Urinary bladder (tissue), 4 donors: ENCODE data around the gene SPATA16. TPM values are rescaled to one million over a fixed set of nuclear protein-coding genes. Genes with fewer than 3 reads are reported as not detected.
"Not testable (repeated sequence)": the region's sequence is repeated elsewhere in the genome, so short reads cannot be mapped to it uniquely, and the experiment has no call there.

ENCODE experiments used
- DNase-seq: peaks from one replicate; pipeline ENCODE4 v3.0.0-alpha.2; 2015; ENCODE audit errors: extremely low spot score
- H3K27ac ChIP-seq: one replicate; pipeline ENCODE4 v1.5.1; 2013; ENCODE audit warnings: low read depth, mild to moderate bottlenecking, moderate library complexity
- H3K36me3 ChIP-seq: one replicate; pipeline ENCODE4 v1.6.1; 2013; ENCODE audit warnings: mild to moderate bottlenecking, moderate library complexity; ENCODE audit not compliant: insufficient read depth
- H3K4me1 ChIP-seq: one replicate; pipeline ENCODE4 v1.6.1; 2013; ENCODE audit warnings: mild to moderate bottlenecking, moderate library complexity; ENCODE audit not compliant: insufficient read depth
- H3K4me3 ChIP-seq: one replicate; pipeline ENCODE4 v1.5.1; 2013; ENCODE audit warnings: low read depth, low read length
- WGBS: extraction: QIAGEN DNeasy Blood & Tissue Kit; methylation state at CpG from one replicate; pipeline ENCODE4 v1.1.7; 2013; 5-methylcytosine and 5-hydroxymethylcytosine counted together
- polyA plus RNA-seq: library from polyadenylated mRNA; stranded (reverse); fragments of 200-250 nt; gene quantifications from one replicate; pipeline ENCODE4 v1.2.3, GENCODE V29; 2013
- total RNA-seq: library from RNA; depleted of rRNA; stranded (reverse); fragments of >200 nt; gene quantifications from one replicate; pipeline ENCODE4 v1.2.3, GENCODE V29; 2014
- donor health status: healthy with polysubstance abuse.
- donor health status: healthy.

SPATA16 gene
- total and polyA plus RNA-seq, 2 donors, result not detected

GRCh38 chr3:172866726-172867350 is 274.2 kb downstream of the SPATA16 start:
- WGBS, result 96% methylated on average over 38 of the region's 38 CpGs

GRCh38 chr3:172859041-172859440 is 282.0 kb downstream of the SPATA16 start:
- no peaks in the 10 kb centered on the region for H3K4me1 ChIP-seq
- no peak for DNase-seq
- 83% methylated on average over 2 of the region's 2 CpGs for WGBS
- H3K36me3 ChIP-seq, result no peaks in the 10 kb centered on the region
- no peak overlapping the region for H3K4me3 ChIP-seq
- no peak overlapping the region for H3K27ac ChIP-seq

More at GRCh38 chr3:172866726-172867350, 274.2 kb downstream of the SPATA16 start:
- H3K27ac ChIP-seq, H3K36me3 ChIP-seq, H3K4me1 ChIP-seq, DNase-seq, H3K4me3 ChIP-seq: not testable (repeated sequence)

- no peak overlapping the region for H3K27ac ChIP-seq
- H3K4me3 ChIP-seq, result no peak overlapping the region
- DNase-seq, result no peak
- no peaks in the 10 kb centered on the region for H3K4me1 ChIP-seq
- 59% methylated on average over 4 of the region's 4 CpGs for WGBS
- no peaks in the 10 kb centered on the region for H3K36me3 ChIP-seq
These were observed 284.0 kb downstream of the SPATA16 start for GRCh38 chr3:172856795-172857742.

GRCh38 chr3:172855037-172855436 is 286.0 kb downstream of the SPATA16 start:
- H3K36me3 ChIP-seq, result no peaks in the 10 kb centered on the region
- no peak overlapping the region for H3K27ac ChIP-seq
- H3K4me3 ChIP-seq, result no peak overlapping the region
- DNase-seq, result no peak
- H3K4me1 ChIP-seq, result no peaks in the 10 kb centered on the region

GRCh38 chr3:172853921-172854666 is 286.9 kb downstream of the SPATA16 start:
- Histone ChIP-seq H3K4me1 (no peaks in the 10 kb centered on the region), H3K36me3 (no peaks in the 10 kb centered on the region), H3K4me3 (no peak overlapping the region), H3K27ac (no peak overlapping the region)
- no peak for DNase-seq
- WGBS, result 63% methylated on average over 3 of the region's 3 CpGs

- no peak overlapping the region for H3K27ac ChIP-seq
- H3K4me1 ChIP-seq, result no peaks in the 10 kb centered on the region
- H3K36me3 ChIP-seq, result no peaks in the 10 kb centered on the region
- no peak overlapping the region for H3K4me3 ChIP-seq
- no peak for DNase-seq
- WGBS, result 86% methylated on average over 1 of the region's 1 CpG
These were observed 288.0 kb downstream of the SPATA16 start for GRCh38 chr3:172853005-172853404.

- no peak overlapping the region for H3K4me3 ChIP-seq
- H3K36me3 ChIP-seq, result no peaks in the 10 kb centered on the region
- WGBS, result 28% methylated on average over 1 of the region's 1 CpG
- DNase-seq, result no peak
- no peaks in the 10 kb centered on the region for H3K4me1 ChIP-seq
- no peak overlapping the region for H3K27ac ChIP-seq
These were observed 292.1 kb downstream of the SPATA16 start for GRCh38 chr3:172848910-172849309.

GRCh38 chr3:172847292-172847691 is 293.7 kb downstream of the SPATA16 start:
- Histone ChIP-seq H3K4me3 (no peak overlapping the region), H3K36me3 (no peaks in the 10 kb centered on the region), H3K4me1 (no peaks in the 10 kb centered on the region), H3K27ac (no peak overlapping the region)
- DNase-seq, result no peak

GRCh38 chr3:172846706-172847105 is 294.3 kb downstream of the SPATA16 start:
- Histone ChIP-seq H3K36me3 (no peaks in the 10 kb centered on the region), H3K4me3 (no peak overlapping the region), H3K4me1 (no peaks in the 10 kb centered on the region), H3K27ac (no peak overlapping the region)
- WGBS, result 58% methylated on average over 2 of the region's 2 CpGs
- DNase-seq, result no peak

GRCh38 chr3:172846103-172846561 is 294.9 kb downstream of the SPATA16 start:
- 59% methylated on average over 4 of the region's 4 CpGs for WGBS
- Histone ChIP-seq H3K4me1 (no peaks in the 10 kb centered on the region), H3K4me3 (no peak overlapping the region), H3K27ac (no peak overlapping the region), H3K36me3 (no peaks in the 10 kb centered on the region)
- no peak for DNase-seq

GRCh38 chr3:172844428-172844827 is 296.6 kb downstream of the SPATA16 start:
- Histone ChIP-seq H3K4me1 (no peaks in the 10 kb centered on the region), H3K36me3 (no peaks in the 10 kb centered on the region), H3K4me3 (no peak overlapping the region), H3K27ac (no peak overlapping the region)
- 33% methylated on average over 4 of the region's 4 CpGs for WGBS
- no peak for DNase-seq

- Histone ChIP-seq H3K27ac (no peak overlapping the region), H3K4me1 (no peaks in the 10 kb centered on the region), H3K4me3 (no peak overlapping the region), H3K36me3 (no peaks in the 10 kb centered on the region)
- DNase-seq, result no peak
- WGBS, result 74% methylated on average over 4 of the region's 4 CpGs
These were observed 300.1 kb downstream of the SPATA16 start for GRCh38 chr3:172840913-172841312.

- no peak for DNase-seq
- H3K27ac ChIP-seq, result no peak overlapping the region
- no peaks in the 10 kb centered on the region for H3K4me1 ChIP-seq
- WGBS, result 80% methylated on average over 4 of the region's 4 CpGs
- H3K4me3 ChIP-seq, result no peak overlapping the region
- H3K36me3 ChIP-seq, result no peaks in the 10 kb centered on the region
These were observed 300.6 kb downstream of the SPATA16 start for GRCh38 chr3:172840463-172840862.
